Activated naive CD4-positive, alpha-beta T cell (primary cell): ENCODE results near the gene GALNT9.
"Not testable (repeated sequence)": the region's sequence is repeated elsewhere in the genome, so short reads cannot be mapped to it uniquely, and the experiment has no call there.

Source experiments
- DNase-seq, 4 experiments: peaks; one replicate each; lab custom pipeline; 2025; lab: John Stamatoyannopoulos, UW

Gene GALNT9

GRCh38 chr12:132230381-132230780, 99.0 kb downstream of the GALNT9 start:
- no peak for DNase-seq

DNA sequence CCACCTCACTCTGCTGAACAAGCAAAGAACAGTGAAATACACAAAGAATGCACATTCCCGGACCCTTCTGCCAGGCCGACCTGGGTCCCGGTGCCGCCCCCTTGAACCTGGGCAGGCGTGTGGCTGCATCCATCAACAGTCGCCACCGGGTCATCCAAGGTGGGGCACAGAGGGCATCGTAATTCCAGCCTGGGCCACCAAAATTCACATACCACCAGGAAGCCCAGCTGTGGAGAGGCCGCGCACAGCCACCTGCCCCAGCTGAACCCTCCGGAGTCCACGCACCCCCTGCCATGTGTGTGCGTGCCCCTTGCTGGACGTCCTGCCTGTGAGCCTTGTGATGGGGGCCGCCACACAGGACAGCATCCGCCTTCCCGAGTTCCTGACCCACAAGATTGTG, 99.5 kb downstream of the GALNT9 start:
- DNase-seq, result no peak

GRCh38 chr12:132229193-132229760, 100.1 kb downstream of the GALNT9 start:
- no peak for DNase-seq

- DNase-seq, result no peak
Measured at GRCh38 chr12:132228476-132229192, 100.8 kb downstream of the GALNT9 start.

DNA sequence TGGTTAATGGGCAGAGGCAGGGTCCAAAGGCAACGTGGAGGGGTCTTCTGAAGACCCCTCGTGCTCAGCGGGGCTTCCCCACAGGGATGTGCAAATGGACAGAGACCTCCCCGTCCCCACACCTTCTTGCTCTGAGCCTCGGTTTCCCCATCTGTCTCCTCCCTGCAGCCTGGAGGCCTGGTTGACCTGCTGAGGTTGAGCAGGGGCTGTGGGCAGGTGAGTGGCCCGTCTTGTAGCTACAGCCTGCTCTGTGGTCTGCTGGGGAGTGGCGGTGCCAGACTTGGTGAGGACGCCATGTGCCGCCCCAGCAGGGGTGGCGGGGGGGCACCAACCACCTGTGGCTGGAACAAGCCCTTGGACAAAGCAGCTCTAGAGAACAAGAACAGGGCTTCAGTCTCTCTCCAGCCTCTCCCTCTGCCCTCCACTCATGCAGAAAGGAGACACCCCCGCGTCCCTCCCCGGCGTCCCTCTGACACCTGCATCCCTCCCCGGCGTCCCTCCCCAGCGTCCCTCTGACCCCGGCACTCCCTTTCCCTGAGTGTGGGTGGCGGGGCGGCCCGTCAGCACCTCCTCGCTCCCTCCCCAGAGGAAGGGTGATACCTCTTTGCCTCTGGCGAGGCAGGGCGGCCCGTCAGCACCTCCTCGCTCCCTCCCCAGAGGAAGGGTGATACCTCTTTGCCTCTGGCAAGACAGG, 101.5 kb downstream of the GALNT9 start:
- no peak for DNase-seq

- no peak for DNase-seq
Measured at GRCh38 chr12:132227118-132227517, 102.3 kb downstream of the GALNT9 start.

DNA sequence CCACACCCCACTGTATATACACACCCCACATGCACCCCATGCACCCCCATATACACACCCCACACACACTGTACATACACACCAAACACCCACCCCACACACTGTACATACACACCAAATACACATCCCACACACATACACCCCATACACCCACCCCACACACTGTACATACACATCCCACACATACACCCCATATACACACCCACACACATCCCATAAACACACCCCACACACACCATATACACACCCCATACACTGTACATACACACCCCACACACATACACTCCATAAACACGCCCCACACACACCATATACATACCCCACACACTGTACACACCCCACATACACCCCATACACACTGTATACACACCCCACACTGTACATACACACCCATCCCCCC, 102.8 kb downstream of the GALNT9 start:
- DNase-seq, result no peak

DNA sequence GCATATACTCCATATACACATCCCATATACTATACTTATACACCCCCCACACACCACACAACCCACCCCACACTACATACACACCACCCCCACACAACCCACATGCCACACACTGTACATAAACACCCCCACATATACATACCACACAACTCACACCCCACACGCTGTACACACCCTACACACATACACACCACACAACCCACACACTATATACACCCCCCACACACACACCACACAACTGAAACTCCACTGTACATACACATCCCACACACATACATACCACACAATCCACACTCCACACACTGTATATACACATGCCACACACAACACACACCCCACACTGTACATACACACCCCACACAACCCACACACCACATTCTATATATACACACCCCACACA, 104.2 kb downstream of the GALNT9 start:
- no peak for DNase-seq

- DNase-seq, result no peak
Measured at GRCh38 chr12:132224484-132224883, 104.9 kb downstream of the GALNT9 start.

DNA sequence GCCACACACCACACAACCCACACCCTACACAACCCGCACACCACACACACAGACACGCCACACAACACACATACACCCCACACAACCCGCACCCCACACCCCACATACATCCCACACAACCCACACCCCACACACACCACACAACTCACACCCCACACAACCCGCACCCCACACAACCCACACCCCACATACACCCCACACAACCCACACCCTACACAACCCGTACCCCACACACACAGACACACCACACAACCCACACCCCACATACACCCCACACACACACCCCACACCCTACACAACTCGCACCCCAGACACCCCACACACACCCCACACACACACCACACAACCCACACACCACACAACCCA, 106.6 kb downstream of the GALNT9 start:
- no peak for DNase-seq

DNA sequence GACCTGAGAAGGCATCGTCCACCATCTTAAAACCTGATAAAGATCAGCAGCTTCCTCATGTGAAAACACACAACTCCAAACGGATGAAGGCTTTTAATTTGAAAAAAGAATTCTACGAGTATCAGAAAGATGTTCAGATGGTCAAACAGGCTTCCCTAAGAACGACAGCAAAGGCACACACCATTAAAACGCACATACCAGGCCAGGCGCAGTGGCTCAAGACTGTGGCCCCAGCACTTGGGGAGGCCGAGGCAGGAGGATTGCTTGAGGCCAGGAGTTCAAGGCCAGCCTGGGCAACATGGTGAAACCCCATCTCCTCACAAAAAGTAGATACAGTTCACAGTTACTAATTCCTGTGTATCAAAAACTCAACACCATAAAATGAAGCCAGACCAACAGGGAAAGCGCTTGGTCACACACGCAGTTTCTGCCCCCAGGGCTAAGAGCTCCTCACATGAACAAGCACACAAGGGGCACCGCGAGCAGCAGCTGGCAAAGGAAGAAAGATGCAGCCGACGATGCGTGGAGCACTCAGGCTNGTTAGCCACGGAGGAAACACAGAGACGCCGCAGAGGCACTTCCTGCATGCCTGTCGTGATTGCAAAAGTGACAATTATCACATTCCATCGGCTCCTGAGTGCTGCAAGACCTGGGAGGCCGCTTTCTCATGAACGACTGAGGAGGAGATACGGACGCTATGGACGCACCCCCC, 107.1 kb downstream of the GALNT9 start:
- DNase-seq, result peak in 1 of 4 experiments; percentile 40

DNA sequence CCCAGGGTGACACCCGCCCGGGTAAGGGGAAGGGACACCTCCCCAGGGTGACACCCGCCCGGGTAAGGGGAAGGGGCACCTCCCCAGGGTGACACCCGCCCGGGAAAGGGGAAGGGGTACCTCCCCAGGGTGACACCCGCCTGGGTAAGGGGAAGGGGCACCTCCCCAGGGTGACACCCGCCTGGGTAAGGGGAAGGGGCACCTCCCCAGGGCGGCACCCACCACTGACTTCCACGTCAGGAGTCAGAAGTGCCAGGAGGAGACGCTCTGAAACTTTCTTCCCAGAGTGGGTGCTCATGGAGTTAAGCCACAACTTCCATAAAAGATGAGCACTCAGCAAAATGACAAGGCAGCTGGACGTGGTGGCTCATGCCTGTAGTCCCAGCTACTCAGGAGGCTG, 109.6 kb downstream of the GALNT9 start:
- DNase-seq, result not testable (repeated sequence)

- no peak for DNase-seq
Measured at GRCh38 chr12:132219323-132219722, 110.1 kb downstream of the GALNT9 start.

DNA sequence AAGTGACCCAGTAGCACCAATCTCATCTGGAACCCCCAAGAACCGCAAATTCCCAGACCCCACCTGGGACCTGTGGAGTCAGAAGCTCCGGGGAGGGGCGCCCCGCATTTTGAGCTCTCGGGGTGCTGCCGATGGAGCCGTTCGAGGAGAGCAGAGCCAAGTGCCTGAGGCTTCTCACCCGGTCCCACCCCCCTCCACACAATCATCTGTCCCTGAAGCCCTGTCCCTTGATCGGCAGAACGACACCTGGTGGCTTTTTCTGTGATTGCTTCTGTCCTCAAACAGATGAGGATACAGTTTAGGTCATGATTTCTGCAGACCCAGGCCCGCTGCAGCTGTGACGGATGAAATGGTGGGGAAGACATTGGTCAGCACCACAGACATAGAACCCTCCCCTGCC, 110.5 kb downstream of the GALNT9 start:
- DNase-seq, result peak in 2 of 4 experiments; percentile 22 to 25

GRCh38 chr12:132218527-132218875, 110.9 kb downstream of the GALNT9 start:
- no peak for DNase-seq

- DNase-seq, result no peak
Measured at GRCh38 chr12:132217800-132218526, 111.4 kb downstream of the GALNT9 start.

GRCh38 chr12:132217371-132217770, 112.0 kb downstream of the GALNT9 start:
- DNase-seq, result no peak

DNA sequence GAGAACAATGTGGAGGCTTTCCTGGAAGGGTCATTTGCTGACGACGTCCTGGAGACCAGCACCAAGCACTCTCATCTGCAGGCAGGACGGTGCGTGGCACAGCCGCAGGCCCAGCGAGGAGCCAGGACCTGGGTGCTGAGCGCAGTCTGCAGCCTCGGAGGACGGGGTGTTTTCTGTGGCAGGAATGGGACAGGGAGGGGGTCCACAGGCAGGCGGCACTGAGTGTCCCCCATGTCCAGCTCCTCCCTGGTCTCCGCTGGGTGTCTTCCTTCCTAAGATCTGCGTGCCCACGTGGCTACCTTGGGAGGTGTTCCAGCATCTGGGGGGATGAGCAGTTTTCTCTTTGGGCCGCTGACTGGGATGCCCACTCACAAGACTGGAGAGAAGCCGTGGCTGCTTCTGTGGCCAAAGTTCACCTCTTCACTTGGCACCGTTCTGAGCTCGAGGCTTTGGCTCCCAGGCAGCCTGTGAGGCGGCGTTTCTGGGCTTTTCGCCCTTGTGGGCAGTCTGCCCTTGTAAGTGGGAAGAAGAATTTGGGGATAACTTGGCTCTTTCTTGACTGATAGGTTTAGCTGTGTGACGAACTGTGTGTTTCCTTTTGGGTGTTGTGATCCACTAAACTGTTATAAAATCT, 112.9 kb downstream of the GALNT9 start:
- DNase-seq, result no peak

DNA sequence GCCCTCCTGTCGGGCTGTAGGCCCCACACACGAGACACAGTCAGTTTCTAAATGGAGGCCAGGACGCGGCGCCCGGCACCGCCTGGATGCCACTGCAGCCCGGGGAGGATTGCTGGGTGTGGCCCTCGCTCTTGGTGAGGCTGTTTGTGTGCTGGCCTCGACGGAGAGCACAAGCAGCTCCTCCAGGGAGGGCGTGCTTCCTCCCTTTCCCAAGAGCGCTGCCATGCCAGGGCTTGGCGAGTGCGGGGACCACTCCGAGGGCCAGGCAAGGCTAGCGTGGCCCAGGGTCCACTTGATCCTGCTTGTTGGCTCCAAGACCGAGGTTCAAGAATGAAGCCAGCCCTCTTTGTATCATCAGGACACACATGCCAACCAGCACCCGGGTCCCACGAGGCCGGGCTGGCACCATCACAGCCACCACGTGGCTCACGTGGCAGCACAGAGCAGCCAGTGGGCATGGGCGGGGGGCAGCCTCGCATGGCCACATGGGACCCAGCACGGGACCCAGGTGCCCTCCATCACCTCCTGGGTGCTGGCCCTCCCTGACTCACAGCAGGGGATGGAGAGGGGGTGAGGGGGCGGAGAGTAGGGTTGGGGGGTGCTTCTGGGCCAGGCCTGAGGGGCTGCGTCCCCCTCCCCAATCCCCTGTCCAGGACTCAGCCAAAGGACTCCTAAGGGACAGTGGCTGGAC, 113.9 kb downstream of the GALNT9 start:
- DNase-seq, result no peak

- no peak for DNase-seq
Measured at GRCh38 chr12:132214891-132215290, 114.5 kb downstream of the GALNT9 start.

GRCh38 chr12:132214161-132214476, 115.3 kb downstream of the GALNT9 start:
- no peak for DNase-seq
